GM19023 (cell line): ENCODE data around the gene ESR1.
A peak's percentile ranks its signal among the peaks of the same experiment; 100 is the strongest.

Experiments
- ATAC-seq: cut with Tn5 transposase; IDR thresholded peaks from one replicate; pipeline ENCODE4 v1.9.1; 2021; ENCODE audit warnings: mild to moderate bottlenecking, moderate library complexity; ENCODE audit not compliant: unreplicated experiment

Gene ESR1

GRCh38 chr6:152089992-152090391 is 282.5 kb downstream of the ESR1 start:
- ATAC-seq, result no peak

DNA sequence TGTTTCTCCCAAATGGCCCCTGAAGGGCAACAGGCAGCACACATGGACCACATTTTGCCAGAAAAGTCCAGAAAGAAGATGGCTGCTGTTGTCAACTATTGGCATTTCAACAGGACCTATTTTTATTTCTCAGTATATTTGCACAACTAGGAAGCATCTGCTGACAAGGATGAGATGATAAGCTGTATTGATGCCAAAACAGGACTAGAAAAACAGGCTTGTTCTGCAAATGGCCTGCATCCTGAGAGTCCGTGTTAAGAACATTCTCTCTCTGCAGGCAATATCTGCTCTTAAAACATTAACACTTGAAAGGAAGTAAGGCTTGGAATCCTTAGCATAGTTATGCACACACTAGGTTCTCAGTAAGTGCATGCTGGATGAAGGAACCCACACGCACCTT is 283.7 kb downstream of the ESR1 start:
- ATAC-seq, result no peak

GRCh38 chr6:152091851-152092341 is 284.4 kb downstream of the ESR1 start:
- no peak for ATAC-seq

DNA sequence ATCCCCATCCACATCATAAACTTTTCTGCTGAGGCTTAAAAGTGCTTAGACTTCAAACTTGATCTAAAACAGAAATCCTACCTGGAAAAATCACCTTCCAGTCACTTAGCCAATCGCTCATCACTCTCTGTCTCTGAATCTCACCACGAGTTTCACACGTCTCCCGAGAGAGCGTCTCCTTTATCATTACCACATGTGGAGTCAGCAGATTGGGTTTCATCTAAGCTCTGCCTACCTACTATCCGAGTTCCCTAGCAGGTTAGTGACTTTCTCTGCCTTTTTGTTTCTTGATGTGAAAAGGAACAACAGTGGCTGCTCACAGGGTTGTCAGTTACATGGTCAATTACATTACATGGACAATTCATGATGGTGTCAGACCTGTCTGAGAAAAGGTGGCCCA is 286.2 kb downstream of the ESR1 start:
- no peak for ATAC-seq

- ATAC-seq, result no peak
These were observed 286.8 kb downstream of the ESR1 start for GRCh38 chr6:152094276-152094675.

GRCh38 chr6:152094992-152095592 is 287.6 kb downstream of the ESR1 start:
- no peak for ATAC-seq

GRCh38 chr6:152096863-152097496 is 289.5 kb downstream of the ESR1 start:
- no peak for ATAC-seq

DNA sequence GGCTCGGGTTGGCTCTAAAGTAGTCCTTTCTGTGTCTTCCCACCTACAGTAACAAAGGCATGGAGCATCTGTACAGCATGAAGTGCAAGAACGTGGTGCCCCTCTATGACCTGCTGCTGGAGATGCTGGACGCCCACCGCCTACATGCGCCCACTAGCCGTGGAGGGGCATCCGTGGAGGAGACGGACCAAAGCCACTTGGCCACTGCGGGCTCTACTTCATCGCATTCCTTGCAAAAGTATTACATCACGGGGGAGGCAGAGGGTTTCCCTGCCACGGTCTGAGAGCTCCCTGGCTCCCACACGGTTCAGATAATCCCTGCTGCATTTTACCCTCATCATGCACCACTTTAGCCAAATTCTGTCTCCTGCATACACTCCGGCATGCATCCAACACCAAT is 291.2 kb downstream of the ESR1 start:
- no peak for ATAC-seq

- no peak for ATAC-seq
These were observed 292.1 kb downstream of the ESR1 start for GRCh38 chr6:152099446-152100182.

- no peak for ATAC-seq
These were observed 292.7 kb downstream of the ESR1 start for GRCh38 chr6:152100183-152100618.

DNA sequence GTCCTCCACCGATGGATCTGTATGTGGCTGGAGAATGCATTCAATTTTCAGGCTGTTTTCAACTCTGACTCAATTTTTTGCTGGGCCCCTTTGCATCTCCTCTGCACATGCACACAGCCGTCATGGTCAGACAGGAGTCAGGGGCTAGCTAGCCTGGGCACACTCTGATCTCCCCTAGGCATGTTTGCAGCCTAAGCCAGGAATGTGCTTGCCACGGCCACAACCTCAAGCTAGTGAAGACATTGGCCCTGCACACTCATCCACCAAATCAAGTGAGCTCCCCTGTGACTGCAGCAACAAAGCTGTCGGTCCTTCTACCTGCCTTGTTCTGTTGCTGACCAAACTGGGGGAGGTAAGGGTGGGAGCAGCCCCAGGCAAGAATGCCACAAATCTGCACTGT is 300.5 kb downstream of the ESR1 start:
- ATAC-seq, result no peak

GRCh38 chr6:152110886-152111820 is 303.7 kb downstream of the ESR1 start:
- no peak for ATAC-seq

DNA sequence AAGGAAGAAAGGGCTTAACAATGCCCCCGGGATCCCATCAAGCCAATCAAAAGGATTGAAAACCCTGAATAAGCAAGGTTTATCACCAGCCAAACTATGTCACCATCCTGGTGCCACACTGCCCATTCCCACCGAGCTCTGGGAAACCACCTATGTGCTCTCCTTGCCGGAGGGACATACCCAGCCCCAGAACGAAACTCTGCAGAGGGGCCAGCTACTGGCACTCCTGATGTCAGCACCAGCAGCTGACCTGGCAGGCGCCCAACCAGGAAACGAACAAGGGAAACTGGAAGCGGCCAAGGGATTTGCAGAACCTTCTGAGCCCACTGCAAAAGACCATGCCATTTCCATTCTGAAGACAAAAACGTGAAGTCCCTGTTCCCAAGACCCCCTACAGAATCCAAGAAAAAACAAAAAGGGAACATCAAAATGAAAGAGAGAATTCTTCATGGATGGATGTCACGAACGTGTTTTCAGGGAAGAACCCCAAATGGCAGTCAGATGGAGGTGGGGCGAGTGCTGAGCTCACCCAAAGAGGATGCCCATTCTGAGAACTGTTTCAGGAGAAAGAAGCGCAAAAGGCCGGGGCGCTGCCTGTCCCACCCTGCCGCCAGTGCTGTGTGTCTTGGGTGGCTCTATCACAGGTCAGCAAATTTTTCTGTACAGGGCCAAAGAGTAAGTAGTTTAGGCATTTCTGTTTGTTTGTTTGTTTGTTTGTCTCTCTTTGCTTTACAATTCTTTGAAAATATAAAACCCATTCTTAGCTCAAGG is 305.2 kb downstream of the ESR1 start:
- no peak for ATAC-seq

GRCh38 chr6:152117156-152118133 is 310.0 kb downstream of the ESR1 start:
- ATAC-seq, result peak; percentile 75

DNA sequence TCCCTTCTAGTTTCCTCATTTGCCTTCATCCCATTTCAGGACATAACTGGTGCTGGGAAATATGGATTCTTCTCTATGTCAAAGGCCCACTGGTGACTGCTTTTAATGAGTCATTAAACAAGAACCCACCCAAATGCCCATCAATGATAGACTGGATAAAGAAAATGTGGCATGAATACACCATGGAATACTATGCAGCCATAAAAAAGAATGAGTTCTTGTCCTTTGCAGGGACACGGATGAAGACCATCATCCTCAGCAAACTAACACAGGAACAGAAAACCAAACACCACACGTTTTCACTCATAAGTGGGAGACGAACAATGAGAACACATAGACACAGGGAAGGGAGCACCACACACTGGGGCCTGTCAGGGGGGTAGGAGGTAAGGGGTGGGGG is 310.7 kb downstream of the ESR1 start:
- ATAC-seq, result no peak

GRCh38 chr6:152118678-152119077 is 311.2 kb downstream of the ESR1 start:
- ATAC-seq, result no peak

DNA sequence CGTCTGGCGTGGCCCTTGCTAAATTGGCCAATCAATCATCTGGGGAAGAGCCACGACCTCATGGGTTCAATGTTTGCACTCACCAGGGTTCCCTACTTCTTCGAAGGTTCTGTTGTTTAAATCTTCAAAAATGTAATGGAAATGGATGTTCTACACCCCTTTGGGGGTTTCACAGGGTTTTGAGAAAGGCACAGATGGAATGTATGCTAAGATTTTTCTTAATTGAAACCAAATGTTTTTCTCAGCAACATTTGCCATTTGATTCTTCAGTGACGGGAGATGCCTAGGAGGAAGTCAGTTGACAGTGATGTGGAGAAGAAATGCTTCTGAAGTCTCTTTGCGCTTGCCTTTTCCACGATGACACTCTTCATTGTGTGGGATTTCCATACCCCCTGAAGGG is 312.3 kb downstream of the ESR1 start:
- no peak for ATAC-seq

- no peak for ATAC-seq
These were observed 314.4 kb downstream of the ESR1 start for GRCh38 chr6:152121910-152122309.

GRCh38 chr6:152122434-152122833 is 315.0 kb downstream of the ESR1 start:
- no peak for ATAC-seq
